Lower leg skin (tissue), 3 donors: Measurements from ENCODE around the gene OR4K2.

Experiments used
- CTCF ChIP-seq, 3 donors: fragments of 450-650 bp; IDR thresholded peaks; one replicate each; pipeline ENCODE4 v1.5.1; 2016; ENCODE audit warnings: antibody characterized with exemption in 3 of 3, mild to moderate bottlenecking in 3 of 3, moderate library complexity in 2 of 3
- POLR2A ChIP-seq, 2 donors: fragments of 450-650 bp; IDR thresholded peaks; one replicate each; pipeline ENCODE4 v1.6.1; 2016 to 2017; ENCODE audit warnings: antibody characterized with exemption in 2 of 2, mild to moderate bottlenecking in 1 of 2, moderate library complexity in 1 of 2

GRCh38 chr14:19873178-19873577, 1.8 kb upstream of the OR4K2 start:
- TF ChIP-seq CTCF (IDR thresholded peaks at IDR 0.05) (no peak), POLR2A (IDR thresholded peaks at IDR 0.05) (no peak)
